ENCODE measurements around the gene TBKBP1.
A peak's percentile ranks its signal among the peaks of the same experiment; 100 is the strongest.

Gene TBKBP1

GRCh38 chr17:47698749-47699535 is 5.0 kb downstream of the TBKBP1 start:
- peak; percentile 50 for DNase-seq

- no peak for DNase-seq
Measured at GRCh38 chr17:47699536-47699840, 5.5 kb downstream of the TBKBP1 start.

- no peak for DNase-seq
Measured at GRCh38 chr17:47700471-47701449, 6.8 kb downstream of the TBKBP1 start.

DNA sequence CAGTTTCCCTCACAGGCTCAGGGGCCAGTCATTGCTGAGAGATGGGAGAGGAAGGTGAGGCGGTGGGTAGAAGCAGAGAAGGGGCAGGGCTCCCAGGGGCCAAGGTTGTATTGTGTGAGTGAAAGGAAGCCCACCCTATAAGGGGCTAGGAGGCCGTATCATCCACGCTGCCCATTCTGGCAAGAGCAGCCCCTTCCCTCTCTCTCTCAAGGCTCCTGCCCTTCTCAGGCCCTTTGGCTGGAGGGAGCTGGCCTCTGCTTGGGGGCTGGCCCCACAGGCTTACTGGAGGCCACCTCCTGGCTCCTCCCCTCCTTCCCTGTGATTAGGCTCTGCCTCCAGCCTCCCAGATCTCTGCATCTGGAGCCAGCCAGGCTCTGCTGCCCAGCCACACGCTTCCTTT is 7.6 kb downstream of the TBKBP1 start:
- DNase-seq = no peak

DNA sequence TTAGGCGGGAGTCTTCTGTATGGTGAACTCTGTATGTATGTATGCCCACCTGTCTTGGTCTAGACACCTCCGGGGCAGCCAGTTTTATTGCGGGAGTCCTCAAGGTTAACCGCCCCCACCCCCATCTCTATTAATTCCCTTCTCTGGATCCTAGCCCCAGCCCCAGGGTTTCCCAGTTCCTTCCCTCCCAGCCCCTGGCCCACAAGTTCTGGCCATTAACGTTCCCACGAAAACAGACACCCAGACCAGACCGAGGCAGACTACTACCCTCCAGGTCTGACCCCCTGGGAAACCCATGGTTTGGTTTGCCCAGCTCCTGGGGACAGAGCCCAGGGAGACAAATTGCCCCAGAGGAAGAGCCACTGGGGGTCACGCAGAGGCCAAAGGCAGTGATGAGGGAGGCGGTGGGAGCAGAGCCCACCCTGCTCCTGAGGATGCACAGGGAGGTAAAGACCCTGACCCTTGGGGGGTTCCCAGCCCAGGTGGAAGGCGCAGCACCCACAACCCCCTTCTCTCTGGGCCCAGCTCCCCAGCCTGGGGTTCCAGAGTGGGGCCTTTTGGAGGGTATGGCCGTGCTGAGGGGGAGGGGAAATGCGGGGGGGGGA is 8.5 kb downstream of the TBKBP1 start:
- no peak for DNase-seq

DNA sequence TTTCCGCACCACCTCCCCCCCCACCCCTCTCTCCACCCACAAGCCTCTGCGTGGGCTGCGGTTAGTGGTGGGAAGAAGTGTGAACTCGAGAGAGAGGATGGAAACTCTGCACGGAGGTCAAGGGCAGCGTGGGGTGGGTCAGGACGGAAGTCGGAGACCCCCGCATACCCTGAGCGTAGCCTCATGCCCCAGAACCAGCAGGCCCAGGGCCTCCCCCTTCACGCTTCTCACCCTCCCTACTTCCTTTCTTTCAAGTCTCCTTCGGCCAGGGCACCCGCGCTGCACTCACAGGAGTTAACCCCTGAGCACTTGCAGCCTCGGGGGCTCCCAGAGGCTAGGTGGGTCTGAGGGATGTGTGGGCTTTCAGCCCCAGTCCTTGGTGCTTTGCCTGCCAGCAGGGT is 9.2 kb downstream of the TBKBP1 start:
- no peak for DNase-seq

DNA sequence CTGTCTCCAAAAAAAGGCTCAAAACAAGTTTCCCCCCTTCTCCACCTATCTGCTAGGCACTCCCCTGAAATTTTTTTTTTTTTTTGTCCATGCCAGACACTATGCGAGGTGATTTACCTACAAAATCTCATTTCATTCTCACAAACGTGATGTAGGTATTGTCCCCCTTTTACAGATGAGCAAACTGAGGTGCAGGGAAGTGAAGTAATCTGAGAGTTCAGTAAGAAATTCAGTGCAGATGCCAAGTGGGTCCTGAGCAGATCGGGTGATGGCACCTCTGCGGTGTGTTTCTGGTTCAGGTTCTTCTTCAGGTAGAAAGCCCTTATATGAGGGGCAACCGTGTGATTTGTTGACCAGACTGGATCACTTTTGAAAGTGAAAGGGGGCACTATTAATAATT is 9.7 kb downstream of the TBKBP1 start:
- DNase-seq = no peak

DNA sequence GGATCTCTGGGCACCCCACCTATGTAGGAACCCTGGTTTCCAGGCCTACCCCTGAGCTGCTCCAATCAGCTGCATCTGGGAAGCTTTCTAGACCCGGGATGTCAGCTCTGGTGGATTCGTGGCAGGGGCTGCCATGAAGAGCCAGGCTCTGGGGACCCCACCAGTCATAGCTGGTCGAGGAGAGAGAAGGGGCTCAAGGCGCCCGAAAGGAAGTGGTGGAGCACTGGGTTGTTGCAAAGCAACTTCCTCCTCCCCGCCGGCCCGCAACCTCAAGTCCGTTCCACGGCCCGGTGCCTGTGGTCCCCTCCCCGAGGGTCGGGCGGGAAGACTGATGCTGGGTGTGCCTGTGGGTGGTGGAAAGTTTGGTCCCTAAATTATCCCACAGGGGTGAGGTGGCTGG is 10.2 kb downstream of the TBKBP1 start:
- DNase-seq = no peak

DNA sequence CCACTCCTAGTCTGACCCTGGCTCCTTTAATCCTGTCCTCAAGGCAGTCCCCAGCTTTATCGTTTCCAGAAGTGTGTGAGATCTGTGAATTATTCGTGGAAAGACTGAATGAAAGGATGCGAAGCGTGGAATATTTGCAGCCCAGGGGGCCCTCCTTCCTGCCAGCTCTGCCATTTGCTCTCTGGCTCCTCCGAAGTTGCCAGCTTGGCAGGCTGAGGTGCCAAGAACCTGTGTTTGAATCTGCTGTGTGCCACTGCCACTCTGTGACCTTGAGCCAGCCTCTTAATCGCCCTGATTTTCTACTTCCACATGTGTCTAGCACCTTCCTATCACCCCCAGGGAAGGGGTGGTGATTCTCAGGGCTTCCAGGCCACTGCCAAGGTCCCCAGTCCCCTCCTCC is 10.8 kb downstream of the TBKBP1 start:
- DNase-seq = no peak

GRCh38 chr17:47705536-47706530 is 11.9 kb downstream of the TBKBP1 start:
- DNase-seq = no peak

GRCh38 chr17:47707056-47707804 is 13.3 kb downstream of the TBKBP1 start:
- no peak for DNase-seq

GRCh38 chr17:47707884-47708283 is 13.9 kb downstream of the TBKBP1 start:
- no peak for DNase-seq

- no peak for DNase-seq
Measured at GRCh38 chr17:47708312-47708863, 14.4 kb downstream of the TBKBP1 start.

DNA sequence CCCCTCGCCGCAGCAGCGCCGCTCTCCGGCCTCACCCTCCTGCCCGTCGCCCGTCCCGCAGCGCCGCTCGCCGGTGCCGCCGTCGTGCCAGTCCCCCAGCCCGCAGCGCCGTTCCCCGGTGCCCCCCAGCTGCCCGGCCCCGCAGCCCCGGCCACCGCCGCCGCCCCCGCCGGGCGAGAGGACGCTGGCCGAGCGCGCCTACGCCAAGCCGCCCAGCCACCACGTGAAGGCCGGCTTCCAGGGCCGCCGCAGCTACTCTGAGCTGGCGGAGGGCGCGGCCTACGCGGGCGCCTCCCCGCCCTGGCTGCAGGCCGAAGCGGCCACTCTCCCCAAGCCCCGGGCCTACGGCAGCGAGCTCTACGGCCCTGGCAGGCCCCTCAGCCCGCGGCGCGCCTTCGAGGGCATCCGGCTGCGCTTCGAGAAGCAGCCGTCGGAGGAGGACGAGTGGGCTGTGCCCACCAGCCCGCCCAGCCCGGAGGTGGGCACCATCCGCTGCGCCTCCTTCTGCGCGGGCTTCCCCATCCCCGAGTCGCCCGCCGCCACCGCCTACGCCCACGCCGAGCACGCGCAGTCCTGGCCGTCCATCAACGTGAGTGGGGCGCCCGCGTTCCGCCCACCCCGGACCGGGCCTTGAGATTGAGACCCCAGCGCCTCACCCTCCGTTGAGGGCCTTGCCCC is 15.0 kb downstream of the TBKBP1 start:
- DNase-seq = no peak

- DNase-seq = no peak
Measured at GRCh38 chr17:47709594-47709993, 15.6 kb downstream of the TBKBP1 start.

- DNase-seq = no peak
Measured at GRCh38 chr17:47711366-47712099, 17.6 kb downstream of the TBKBP1 start.

DNA sequence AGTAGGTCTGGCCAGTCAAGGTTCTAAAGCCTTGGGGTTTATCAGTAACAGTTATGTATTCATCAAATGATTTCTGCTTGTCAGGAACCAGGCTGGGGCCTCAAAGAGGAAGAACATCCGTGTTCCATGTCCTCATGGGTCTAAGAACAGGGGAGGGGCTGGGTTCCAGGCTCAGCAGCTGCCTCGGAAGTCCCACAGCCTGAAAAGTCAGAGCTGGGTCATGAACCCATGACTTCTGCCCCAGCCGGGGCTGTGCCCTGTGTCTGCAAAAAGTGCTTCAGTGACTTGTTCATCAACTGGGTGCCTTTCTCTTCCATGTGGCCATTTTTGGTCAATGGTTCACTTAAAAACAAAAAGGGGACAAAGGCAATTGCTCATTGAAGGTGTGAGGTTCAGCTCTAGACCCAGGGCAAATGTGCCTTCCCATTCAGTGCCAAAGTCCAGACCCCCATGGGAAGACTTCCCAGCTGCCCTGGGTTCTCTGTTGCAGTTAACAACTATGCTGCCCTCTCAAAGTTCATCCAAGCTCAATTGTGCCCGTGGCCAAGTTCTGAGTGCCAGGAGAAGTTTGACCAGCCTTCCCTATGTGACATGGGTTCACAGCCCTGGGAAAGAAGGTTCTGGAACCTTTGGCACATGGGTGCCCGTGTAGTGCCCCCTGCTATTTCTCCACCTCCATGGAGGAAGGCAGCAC is 18.5 kb downstream of the TBKBP1 start:
- peak; percentile 57 for DNase-seq

- no peak for DNase-seq
Measured at GRCh38 chr17:47713980-47714700, 20.2 kb downstream of the TBKBP1 start.
